Measurements from ENCODE around the gene TULP4.

Gene TULP4

GRCh38 chr6:158419339-158419909, 107.2 kb downstream of the TULP4 start:
- DNase-seq (ENCODE audit: low spot score), result no peak

GRCh38 chr6:158421381-158421780, 109.1 kb downstream of the TULP4 start:
- no peak for DNase-seq (ENCODE audit: low spot score)

DNA sequence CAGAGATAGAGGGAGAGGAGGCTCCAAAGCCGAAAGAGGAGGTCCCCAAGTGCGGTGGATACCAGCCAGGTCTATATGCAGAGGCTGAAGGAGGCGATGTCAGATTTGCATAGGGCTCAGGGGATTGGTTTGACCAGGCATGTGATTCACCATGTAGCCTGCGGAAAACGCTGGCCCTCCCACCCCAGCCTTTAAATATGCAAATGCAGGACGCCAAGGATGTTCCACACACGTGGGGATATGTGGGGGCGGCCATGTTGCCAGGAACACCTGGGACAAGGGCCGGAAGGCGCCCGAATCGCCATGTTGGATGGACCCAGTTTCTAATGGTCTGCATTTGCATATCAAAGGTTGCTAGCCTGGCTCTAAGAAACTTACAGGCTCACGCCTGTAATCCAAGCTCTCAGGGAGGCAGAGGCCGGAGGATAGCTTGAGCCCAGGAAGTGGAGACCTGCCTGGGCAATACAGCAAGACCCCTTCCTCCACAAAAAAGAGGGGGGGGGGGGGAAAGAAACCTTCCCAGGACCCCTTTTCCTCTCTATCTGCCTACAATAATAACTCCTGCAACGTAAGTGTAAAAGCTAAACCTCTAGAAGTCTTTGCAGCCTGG, 110.5 kb downstream of the TULP4 start:
- no peak for DNase-seq (ENCODE audit: low spot score)

DNA sequence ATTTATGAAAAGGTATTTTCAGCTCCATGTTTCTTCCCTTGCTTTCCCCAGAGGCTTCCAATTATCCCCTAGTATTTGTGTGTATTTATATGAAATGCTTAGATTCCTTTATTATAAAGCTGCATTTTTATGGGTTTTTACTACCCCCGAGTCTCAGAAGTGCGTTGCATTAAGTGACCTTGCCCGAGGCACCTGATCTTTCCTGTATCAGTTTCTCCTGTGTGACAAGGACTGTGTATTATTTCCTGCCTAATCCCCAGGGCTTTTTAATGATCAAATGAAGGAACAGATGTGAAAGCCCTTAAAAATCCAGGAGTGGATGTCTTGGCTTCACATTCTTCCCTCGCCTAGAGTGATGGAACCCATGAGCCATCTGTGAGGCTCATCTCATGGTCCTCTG, 118.8 kb downstream of the TULP4 start:
- DNase-seq (ENCODE audit: low spot score), result no peak

DNA sequence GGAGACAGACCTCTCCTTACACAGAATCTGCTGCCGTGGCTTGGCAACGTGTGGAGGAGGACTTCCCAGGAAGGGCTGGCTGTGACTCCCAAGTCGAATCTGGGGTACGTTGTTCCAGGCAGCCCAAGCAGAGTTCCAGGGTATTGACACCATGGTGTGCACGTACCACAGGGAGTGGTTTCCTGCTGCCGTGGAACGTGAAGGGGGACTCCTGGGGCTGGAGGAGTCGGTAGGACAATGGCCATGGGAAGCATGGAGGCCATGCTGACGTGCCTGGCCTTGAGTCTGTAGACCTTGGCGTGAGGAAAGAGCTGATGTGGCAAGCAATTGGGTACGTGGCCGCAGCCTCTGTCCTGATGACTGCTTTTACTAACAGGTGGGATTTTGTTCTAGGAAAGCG, 119.3 kb downstream of the TULP4 start:
- DNase-seq (ENCODE audit: low spot score), result no peak

GRCh38 chr6:158437571-158437970, 125.3 kb downstream of the TULP4 start:
- no peak for DNase-seq (ENCODE audit: low spot score)

GRCh38 chr6:158438226-158438625, 126.0 kb downstream of the TULP4 start:
- DNase-seq (ENCODE audit: low spot score), result no peak

- no peak for DNase-seq (ENCODE audit: low spot score)
Measured at GRCh38 chr6:158439255-158439654, 127.0 kb downstream of the TULP4 start.

DNA sequence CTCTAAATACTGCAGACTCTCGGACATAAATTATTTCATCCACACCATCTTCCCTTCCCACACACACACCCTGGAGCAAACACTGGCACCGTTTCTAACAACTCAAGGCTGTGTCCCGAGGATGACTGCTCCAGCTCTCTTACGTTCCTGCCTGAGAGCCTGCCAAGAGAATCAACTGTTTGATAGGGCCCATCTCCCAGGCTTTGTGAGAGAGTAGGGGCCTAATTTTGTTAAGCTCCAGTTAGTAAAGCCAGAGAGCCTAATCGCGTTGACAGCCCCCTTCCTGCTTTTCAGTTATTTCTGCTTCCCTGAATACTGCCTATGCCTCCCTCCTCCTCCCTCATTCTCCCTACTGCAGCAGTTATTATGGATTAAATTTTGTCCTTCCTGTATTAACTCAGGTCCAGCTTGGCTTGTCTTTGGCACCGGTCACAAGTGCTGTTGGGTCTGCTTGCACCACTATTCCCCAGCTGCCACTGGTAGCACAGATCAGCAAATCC, 129.5 kb downstream of the TULP4 start:
- no peak for DNase-seq (ENCODE audit: low spot score)

DNA sequence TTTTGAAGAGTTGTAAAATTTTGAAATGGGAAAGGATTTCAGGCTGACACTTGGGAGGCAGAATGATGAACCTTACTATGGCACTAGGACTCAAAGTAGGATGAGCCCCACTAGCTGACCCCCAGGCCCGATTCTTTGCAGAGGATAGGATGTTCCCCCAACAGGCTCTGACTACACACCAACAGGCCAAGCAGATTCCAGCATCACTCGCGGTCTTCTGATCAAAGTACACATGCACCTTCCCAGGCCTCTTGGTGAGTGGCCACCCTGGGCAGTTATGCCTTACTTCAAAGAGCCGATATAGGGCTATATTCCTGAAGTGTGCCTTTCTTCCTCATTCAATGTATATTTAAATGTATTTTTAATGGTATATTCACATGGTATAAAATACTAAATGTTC, 130.0 kb downstream of the TULP4 start:
- DNase-seq (ENCODE audit: low spot score), result no peak

DNA sequence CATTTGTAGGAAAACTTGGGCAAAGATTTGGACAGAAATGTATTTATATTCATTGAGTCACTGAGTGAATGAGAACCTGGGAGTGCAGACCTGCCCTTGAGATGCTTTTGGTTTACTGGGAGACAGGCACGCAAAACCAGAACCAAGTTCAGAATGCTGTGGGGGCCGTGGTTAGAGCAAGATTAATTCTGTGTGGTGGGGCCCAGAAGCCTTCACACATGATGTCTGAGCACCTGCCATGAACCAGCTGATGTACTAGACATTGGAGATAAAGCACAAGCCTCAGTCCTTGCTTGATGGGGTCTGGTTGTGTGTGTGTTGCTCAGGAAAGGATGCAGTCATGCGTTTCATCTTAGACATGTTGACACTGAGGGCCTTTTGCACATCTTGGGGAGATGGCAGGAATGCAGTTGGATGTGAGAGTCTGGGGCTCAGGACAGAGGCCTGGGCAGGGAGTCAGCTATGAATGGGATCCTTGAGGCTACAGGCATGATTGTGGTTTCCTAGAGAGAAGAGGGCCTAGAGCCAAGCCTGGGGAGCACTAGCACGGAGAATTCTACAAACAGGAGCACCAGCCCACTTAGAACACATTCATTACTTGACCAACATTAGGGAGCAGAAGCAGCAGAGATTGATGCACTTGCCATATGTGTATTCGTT, 133.3 kb downstream of the TULP4 start:
- no peak for DNase-seq (ENCODE audit: low spot score)

DNA sequence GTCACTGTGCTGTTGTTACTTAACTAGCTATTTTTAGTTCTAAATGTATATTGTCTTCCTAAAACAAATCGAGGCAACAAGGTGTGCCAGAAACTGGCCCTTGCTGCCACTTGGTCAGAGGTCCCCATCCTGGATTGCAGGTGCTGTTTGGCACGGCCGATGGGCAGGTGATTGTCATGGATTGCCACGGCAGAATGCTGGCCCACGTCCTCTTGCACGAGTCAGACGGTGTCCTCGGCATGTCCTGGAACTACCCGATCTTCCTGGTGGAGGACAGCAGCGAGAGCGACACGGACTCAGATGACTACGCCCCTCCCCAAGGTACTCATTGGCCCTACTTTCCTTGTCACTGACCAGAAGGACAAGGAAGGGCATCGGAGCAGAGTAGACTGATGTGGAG, 136.6 kb downstream of the TULP4 start:
- DNase-seq (ENCODE audit: low spot score), result no peak

DNA sequence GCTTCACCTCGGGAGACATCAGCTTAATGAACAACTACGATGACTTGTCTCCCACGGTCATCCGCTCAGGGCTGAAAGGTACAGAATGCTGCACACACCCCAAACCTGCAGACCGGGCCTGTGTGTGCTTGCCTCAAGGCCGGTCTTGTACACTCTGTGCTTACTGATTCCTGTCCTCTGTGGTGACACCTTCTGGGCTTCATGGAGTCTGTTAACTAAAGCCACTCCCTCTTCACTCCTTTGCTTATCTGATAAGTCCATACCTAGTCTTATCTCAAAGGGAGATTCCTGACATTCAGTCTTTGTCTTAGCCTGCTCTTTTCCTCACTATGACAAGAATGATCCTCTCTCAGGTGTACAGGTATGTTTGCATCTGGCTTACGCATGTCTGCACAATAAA, 139.9 kb downstream of the TULP4 start:
- no peak for DNase-seq (ENCODE audit: low spot score)

GRCh38 chr6:158457131-158457530, 144.9 kb downstream of the TULP4 start:
- DNase-seq (ENCODE audit: low spot score), result no peak

DNA sequence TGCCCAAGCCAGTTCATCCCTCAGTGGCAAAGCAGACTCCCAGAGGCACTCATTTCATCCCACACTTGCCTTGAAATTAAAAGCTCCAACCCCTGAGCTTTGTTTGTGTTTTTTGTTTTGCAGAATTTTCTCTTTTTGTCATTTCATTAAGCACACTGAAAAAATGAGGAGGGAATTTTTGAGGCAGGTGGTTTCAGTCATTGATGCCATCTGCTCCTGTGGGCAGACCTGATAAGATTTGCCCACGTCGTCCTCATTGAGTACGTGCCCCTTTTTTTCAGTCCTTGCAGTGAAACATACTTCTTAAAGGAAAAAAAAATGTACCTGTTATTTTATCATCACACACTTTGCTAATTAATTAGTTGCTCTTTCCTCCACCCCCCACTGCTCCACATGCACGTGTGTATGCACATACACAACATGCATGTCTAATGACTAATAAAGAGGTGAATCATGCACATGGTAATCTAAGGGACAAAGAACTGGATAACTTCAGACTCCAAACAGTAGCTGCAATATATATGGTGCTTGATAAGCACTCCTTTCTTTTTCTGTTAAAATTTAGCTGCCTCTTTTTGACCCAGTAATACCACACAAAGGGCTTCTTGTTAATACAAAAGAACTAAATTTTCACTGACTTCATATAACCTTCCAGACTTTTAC, 145.5 kb downstream of the TULP4 start:
- no peak for DNase-seq (ENCODE audit: low spot score)

GRCh38 chr6:158459726-158460125, 147.5 kb downstream of the TULP4 start:
- DNase-seq (ENCODE audit: low spot score), result no peak

DNA sequence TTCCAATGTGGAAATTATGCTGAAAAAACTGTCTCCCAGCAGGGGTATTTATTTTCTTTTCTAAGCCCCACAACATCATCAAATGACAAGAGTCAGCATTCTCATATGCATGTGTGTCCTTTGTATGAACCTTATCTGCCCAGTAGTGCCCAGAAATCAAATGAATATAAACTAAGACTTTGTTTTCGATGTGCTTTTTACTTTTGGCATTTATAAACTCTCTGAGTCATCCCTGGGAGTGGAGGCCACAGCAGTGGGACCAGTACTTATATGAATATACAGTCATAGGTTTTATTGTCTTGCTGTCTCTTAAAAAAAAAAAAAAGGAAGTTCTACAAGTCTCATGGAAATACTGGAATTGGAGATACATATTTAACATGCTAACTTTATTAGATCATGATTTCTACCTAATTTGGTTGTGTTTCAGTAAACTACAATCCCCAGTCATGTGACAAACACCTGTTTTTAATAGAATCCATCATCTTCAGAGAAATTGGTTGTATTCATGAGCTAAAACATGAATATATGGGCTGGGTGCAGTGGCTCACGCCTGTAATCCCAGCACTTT, 148.4 kb downstream of the TULP4 start:
- no peak for DNase-seq (ENCODE audit: low spot score)

- DNase-seq (ENCODE audit: low spot score), result no peak
Measured at GRCh38 chr6:158461954-158462353, 149.7 kb downstream of the TULP4 start.

DNA sequence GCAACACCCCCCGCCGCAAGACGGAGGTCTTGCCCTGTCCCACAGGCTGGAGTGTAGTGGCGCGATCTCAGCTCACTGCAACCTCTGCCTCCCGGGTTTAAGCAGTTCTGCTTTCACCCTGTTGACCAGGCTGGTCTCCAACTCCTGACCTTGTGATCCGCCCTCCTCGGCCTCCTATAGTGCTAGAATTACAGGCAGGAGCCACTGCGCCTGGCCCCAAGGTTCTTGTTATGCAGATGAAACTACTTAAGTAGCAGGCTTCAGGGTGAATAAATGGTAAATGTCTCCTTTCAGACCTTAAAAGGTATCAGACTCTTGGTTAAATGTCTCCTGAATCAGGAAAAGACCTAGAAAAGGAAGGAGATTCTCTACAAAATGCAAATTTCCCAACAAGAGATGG, 152.2 kb downstream of the TULP4 start:
- no peak for DNase-seq (ENCODE audit: low spot score)

DNA sequence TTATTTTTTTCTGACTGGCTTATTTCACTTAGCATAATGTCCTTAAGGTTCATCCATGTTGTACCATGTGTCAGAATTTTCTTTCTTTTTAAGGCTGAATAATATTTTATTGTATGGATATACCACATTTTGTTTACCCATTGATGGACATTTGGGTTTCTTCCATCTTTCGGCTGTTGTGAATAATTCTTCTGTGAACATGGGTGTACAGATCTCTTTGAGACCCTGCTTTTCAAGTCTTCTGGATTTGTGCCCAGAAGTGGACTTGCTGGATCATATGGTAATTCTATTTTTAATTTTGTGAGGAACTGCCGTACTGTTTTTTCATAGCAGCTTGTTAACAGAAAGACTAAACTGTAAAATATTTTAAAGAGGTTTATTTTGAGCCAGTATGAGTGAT, 153.0 kb downstream of the TULP4 start:
- DNase-seq (ENCODE audit: low spot score), result no peak

DNA sequence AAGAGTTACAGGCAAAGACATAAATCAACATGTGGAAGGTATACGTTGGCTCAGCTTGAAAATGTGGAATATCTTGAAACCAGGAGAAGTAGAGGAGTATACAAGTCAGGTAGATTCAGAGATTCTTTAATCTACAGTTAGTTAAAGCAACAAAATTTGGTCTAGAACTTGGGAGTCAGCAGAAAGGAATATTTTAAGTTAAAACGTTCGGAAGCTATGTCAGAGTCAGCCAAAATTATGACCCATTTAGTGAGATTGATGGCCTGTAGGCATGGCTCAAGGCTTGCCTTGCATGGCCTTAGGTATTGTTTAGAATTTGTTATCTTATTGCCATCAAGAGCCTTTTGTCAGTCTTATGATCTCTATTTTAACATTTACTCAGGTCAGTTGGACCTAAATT, 153.5 kb downstream of the TULP4 start:
- no peak for DNase-seq (ENCODE audit: low spot score)

DNA sequence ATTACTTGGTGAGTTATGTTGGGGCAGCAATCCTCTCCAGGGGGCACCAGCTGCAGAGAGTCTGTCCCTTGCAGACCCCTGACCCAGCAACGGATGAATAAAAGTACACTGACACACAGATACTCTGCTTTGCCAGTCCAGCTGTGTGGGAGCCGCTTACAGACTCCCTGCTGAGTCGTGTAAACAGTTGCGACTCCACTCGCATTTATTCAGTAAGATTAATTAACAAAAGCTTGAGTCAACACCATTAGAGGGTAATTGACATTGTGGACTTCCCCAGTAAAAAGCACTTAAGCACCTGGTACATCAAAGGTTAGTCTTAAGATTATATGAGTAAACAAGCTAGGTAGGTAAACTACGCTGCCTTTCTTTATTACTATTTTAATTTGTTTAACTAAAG, 155.7 kb downstream of the TULP4 start:
- DNase-seq (ENCODE audit: low spot score), result no peak

- DNase-seq (ENCODE audit: low spot score), result no peak
Measured at GRCh38 chr6:158468666-158469065, 156.4 kb downstream of the TULP4 start.

Measured in RKO (cell line).